Stimulated activated CD8-positive, alpha-beta memory T cell treated with anti-CD3 and anti-CD28 coated beads, Interleukin-2, amount 100 ng/mL, for 48 hours (primary cell): ENCODE measurements around the gene SYT1.

Experiments
- DNase-seq, 2 donors: peaks; one replicate each; pipeline ENCODE4 v3.0.0-alpha.2; 2020; ENCODE audit warnings: low read depth in 2 of 2

Gene SYT1

DNA sequence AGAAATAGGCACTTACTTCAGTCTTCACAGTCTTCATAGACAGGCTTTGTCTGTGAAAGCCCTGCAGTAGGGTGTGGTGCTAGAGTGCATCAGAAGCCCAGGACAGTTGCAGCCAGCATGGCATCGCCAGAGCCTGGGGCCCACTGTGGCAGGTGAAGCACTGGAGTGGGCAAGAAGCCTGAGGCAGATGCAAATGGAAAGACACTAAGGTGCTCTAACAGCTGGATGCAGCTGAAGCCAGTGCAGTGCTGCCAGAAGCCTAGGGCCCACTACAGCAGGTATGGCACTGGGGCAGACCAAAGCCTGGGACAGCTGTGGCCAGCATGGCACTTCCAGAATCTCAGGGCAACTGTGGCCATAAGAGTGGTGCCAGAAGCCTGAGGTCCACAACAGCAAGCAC, 358.6 kb downstream of the SYT1 start:
- DNase-seq, result no peak

GRCh38 chr12:79223761-79224160, 359.2 kb downstream of the SYT1 start:
- DNase-seq, result no peak

DNA sequence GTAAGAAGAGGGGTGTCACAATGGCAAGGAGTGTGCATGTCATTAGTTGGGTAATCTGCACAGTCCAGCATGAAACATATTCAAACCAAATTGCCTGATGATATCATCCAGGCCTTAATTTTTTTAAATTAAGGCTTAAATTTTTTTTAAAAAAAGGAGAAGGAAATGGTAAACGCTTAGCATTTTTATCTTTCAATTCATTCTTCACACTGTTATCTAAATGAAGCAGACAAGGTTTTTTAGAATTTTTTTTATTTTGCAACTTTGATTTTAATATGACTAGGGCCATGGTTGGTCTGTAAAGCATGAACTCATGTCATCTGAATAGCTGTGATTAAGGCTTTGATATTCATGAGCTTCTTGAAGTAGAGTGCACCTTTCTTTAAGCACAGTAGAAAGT, 362.5 kb downstream of the SYT1 start:
- no peak for DNase-seq

GRCh38 chr12:79227646-79228045, 363.1 kb downstream of the SYT1 start:
- DNase-seq, result no peak

GRCh38 chr12:79233341-79233781, 368.8 kb downstream of the SYT1 start:
- DNase-seq, result no peak

- no peak for DNase-seq
These were observed 372.3 kb downstream of the SYT1 start for GRCh38 chr12:79236920-79237319.

- no peak for DNase-seq
These were observed 373.7 kb downstream of the SYT1 start for GRCh38 chr12:79238246-79238645.

GRCh38 chr12:79247494-79247893, 382.9 kb downstream of the SYT1 start:
- DNase-seq, result no peak

GRCh38 chr12:79250186-79250585, 385.6 kb downstream of the SYT1 start:
- DNase-seq, result no peak

DNA sequence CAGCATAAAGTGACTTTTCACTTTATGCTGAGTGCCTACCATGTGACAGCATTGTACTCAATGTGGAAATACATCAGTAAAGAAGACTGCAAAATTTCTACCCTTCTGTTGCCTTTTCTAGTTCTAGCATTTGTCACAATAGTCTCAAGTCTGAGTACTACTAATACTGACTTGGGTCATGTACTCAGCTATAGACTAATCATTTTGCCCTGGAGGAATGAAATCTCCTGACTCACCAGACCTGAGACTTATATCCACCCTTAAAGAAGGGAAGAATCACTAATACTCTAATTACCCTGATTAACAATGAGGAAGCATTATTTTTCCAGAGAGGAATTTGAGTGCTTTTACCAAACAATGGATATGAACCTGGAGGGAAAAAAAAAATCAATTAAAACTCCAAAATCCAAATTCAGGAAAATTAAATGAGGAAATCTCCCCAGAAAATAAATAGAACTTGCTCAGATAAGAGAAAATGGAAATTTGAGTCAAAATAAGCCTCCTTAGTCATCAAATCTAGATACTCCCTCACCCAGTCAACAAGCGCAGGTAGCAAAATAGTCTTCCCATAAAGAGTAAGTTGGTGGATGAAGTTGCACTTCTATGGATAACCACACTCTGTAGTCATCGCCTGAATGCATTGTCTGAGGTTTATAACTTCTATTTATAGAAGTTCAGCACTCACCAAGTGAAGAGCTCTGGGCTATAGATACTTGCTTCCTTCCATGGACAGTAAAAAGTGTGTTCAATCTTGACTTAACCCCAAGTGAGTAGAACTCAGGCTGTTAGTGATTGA, 386.6 kb downstream of the SYT1 start:
- no peak for DNase-seq

DNA sequence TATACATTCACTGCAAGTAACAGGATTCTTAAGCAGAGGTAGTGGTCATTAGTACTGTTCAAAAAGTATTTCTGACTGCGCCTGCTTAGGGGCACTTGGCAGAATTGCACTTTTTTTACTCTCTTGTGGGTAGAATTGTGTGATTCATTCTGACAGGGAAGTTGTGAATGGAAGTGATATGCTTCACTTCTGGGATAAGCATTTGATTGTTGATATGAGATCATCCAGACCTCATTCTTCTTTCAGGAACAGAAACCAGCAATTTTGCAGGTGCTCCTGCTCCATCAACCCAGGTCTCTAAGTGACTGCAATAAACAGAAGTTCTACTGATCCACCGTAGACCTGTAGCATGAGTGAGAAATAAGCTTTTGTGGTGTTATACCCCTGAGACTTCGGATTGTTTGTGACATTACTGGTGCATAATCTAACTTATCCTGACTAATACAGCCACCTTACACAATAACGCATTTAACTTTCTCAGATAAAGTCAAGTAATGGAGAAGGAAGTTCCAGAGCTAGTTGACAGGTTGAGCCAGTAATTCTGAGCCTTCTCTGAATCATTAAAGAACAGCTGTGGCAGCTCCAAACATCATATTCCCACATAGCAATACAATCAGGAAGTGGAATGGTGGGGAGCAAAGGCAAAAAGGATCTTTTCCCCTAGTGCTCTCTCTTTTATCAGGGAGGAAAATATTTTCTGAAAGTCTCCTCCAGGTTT, 387.9 kb downstream of the SYT1 start:
- no peak for DNase-seq

GRCh38 chr12:79255288-79255687, 390.7 kb downstream of the SYT1 start:
- no peak for DNase-seq

DNA sequence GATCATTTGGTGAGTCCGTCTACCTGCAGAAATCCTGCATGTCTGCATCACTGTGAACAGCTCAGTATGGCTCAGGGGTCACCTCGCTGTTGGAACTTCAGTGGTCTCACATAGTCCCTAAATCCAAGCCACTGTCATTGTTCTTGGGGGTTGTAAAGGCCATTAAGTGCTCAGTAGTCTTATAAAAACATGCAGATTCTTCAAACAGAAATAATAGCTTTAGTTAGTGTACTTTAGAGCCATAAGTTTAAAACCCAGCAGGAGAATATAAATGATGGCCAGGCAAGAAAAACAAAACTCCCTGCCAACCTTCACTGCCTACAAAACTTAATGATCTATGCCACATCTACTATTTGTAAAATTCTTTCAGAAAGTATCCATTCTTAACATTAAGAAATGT, 396.3 kb downstream of the SYT1 start:
- no peak for DNase-seq

GRCh38 chr12:79262938-79263337, 398.4 kb downstream of the SYT1 start:
- no peak for DNase-seq

DNA sequence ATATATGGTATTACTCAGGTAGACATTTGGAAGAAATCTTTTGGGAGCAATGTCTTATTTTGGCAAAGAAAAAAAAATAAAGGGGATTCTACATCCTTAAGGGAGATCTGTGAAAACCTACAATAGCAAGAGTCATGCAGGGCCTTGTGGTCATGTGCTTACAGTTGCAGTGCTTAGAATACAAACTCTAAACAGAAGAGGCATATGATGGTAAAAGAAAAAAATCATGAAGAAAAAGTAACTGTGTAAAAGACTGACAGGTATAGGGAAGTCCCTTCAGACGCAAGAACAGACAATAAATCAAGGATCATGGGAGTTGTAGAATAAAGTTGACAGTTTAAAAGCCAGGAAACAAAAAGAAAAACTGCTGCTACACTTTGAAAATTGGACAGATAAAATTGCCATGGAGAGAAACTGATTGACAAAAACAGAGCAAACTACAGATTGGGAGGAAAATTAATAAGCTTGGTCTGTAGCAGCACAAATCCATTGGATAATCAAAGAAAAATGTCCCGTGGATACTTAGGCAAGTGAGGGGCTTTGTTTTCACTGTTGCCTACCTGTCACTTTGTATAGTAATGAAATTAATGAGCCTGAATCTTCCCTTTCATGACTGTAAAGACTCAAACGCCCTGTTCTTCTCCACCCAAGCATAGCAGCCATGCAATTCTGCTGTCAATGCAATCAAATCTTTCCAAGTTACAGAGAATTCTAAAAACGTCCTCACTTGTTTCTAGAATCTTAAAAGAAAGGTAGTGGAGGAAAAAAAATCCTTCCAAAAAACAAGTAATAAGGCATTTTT, 402.0 kb downstream of the SYT1 start:
- no peak for DNase-seq

DNA sequence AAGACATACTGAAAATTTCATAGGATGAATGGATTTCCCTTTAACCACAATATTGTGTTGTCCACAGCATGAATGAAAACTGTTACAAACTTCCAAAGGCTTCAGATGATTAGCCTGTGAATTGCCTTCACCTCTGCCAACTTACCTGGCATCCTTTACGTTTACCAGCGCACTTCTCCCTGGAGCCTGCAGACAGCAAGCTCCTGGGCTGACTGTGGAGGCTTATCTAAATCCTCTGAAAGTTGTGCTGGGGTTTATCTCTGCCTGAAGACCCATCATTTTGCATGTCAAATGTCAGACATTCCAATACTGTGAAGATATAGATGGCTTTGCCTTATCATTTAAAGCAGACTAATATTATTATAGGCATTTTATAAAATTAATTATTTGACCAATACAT, 403.0 kb downstream of the SYT1 start:
- DNase-seq, result no peak

DNA sequence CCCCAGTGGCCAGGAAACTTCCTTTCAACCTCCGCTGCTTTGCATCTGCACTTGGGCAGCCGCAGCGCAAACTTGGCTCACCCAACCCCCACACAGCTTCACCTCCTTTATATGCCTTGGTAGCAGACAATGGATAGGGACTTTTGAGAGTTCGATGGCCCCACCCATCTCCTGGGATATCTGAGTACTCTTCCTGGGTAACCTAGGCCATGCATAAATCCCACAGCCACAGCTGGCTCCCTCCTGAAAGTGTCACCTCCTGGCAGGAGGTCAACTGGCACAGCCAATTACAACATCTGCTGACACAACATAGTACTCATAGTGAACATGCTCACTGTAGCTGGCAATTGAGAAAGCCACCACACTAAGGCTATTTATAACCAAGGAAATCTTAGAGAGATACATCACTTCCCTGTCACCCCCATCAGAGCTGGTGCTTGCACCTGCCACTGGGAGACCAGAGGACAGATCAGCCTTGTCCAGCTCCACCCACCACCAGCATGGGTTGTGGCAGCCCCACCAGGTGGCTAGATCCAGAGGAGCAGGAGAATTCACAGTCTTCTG, 410.0 kb downstream of the SYT1 start:
- DNase-seq, result no peak

DNA sequence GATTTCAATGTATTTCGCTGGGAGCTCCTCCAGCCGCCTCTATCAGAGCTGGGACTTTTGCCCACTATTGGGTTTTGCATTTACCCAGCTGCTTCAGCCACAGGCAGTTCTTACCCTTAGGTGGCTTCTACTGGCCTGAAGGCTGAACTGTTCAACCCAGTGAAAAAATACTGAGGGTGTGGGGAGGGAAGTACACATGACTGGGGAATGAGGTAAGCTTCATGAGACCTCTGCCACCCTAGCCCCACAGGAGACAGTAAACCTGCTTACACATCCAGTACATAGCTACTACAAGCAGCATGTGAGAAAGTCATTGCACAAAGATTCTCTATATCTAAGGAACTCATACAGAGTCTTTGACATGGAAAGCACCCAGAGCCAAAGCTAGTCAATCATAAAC, 411.1 kb downstream of the SYT1 start:
- no peak for DNase-seq

DNA sequence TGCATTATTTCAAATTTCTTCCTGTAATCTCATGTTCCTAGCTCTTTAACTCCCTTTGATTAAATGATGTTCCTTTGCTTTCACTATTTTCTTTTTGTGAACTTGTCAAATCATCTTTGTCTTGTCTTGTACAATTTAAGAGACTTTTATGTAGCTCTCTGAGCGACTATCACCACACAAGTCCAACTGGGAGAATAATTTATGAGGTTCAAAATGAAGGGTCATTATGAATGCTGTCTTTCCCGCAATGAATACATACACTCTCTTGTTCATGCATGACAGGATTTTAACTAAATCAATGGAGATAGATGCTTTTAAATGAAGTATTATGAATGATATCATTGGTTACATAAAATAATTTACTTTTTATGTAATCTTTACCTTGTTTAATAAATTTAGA, 418.8 kb downstream of the SYT1 start:
- no peak for DNase-seq

GRCh38 chr12:79288911-79289310, 424.3 kb downstream of the SYT1 start:
- DNase-seq, result no peak

- no peak for DNase-seq
These were observed 427.1 kb downstream of the SYT1 start for GRCh38 chr12:79291711-79292110.

DNA sequence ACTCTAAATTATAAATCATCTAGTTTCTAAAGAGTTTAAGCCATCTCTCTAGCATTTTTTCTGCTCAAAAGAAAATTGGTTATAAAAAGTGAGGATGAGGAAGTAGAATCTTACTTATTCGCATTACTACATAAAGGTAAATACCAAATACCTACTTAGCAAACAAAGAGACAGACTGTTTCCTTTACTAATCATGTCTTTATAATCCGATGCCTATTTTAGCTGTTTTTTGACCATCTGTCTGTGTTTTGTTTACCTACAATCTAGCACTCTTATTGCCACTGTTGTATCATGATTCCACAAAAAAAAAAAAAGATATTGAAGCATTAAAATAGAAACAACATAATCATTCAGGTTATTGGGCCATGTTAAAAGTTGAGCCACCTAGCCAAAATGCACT, 430.0 kb downstream of the SYT1 start:
- DNase-seq, result no peak
